Fibroblast of upper back skin (primary cell): ENCODE data around the gene CTBP2.
A peak's percentile ranks its signal among the peaks of the same experiment; 100 is the strongest.
"Not testable (repeated sequence)": the region's sequence is repeated elsewhere in the genome, so short reads cannot be mapped to it uniquely, and the experiment has no call there.

ENCODE experiments used
- DNase-seq: peaks from one replicate; pipeline ENCODE4 v3.0.0-alpha.2; 2013

The CTBP2 gene

DNA sequence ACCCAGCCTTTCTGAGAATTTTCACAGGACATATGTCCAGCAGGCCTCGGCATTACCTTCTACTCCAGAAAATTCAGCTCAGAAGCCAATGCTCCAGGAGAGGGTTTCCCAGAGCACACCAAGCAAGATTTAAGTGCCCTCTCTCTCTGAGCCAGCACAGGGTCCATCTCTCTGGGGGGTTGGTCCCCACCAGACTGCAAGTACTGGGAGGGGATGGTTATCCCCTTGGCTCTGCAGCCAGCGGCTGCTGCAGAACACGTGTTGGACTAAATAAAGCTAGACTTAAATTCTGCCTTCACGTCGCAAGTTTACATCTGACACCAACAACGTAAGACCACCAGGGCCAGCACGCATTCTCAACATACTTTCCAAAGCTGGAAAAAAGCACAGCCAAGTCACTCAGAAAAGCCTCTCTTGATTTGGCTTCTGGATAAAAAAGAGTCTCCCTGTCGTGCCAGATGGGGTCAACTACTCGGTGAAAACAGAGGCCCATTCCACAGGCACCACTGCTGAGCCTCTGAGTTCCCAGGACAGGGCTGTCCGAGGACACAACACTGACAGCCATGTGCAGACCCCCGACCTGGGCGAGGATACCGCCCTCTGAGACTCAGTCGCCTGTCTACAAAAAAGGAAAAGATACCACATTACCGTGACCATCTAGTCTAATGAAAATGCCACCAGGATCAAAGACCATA, 77.3 kb downstream of the CTBP2 start:
- DNase-seq, result peak; percentile 52

DNA sequence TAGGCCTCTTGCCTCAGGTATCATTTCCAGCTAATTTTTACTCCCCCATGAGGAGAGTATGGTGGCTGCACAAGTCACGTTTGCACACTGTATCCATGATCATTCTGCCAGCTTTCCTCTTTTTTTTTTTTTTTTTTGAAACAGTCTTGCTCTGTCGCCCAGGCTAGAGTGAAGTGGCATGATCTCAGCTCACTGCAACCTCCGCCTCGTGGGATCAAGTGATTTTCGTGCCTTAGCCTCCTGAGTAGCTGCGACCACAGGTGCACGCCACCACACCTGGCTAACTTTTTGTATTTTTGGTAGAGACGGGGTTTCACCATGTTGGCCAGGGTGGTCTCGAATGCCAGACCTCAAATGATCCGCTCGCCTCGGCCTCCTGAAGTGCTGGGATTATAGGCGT, 77.9 kb downstream of the CTBP2 start:
- not testable (repeated sequence) for DNase-seq

DNA sequence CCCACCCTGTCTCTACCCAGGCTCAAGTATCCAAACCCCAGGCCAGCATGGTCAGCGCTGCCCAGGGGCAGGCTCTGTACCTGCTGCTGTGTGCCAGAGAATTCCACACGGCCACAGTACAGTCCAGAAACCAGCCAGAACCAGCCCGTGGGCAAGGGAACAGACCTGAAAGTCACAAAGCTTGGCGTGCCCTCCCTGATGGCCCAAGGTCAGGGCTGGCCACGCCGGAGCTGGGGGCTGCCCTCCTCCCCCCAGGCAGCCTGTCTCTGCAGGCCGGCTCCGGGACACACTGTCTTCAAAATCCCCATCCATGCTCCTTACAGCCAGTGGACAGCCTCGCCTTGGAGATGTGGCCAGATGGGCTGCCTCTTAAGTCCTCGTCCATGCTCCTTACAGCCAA, 78.4 kb downstream of the CTBP2 start:
- no peak for DNase-seq

DNA sequence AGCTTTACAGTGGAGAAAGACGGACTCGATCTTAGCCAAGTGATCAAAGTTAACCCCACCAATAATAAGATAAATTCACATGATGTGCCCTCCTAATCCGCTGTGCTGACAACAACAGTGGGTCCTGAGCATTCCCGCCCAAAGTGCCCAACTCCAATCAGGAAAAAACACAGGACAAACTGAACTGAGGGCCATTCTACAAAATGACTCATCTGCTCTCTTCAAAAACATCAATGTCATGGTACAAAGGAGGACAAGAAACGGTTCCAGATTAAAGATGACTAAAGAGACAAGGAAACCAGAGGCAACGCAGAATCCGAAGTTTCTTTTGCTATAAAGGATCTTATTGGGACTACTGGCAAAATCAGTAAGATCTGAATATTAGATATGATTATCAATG, 79.4 kb downstream of the CTBP2 start:
- DNase-seq, result no peak

DNA sequence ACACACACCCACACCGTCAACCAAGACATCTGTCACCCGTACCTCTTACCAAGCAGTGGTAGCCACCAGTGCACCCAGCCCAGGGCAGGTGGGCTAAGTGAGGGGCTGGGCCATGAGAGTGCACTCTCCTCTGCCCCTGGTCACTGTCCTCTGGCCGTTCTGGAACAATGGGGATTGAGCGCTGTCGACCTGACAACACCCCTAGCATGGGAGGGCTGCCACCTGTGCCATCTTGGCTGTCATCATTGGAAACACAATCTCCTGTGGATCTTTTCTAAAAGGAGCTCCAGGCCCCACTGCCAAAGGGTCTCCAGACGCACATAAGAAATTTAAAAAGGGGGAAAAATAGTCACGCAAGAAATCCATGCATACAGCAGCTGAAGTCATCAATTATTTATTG, 80.1 kb downstream of the CTBP2 start:
- no peak for DNase-seq

DNA sequence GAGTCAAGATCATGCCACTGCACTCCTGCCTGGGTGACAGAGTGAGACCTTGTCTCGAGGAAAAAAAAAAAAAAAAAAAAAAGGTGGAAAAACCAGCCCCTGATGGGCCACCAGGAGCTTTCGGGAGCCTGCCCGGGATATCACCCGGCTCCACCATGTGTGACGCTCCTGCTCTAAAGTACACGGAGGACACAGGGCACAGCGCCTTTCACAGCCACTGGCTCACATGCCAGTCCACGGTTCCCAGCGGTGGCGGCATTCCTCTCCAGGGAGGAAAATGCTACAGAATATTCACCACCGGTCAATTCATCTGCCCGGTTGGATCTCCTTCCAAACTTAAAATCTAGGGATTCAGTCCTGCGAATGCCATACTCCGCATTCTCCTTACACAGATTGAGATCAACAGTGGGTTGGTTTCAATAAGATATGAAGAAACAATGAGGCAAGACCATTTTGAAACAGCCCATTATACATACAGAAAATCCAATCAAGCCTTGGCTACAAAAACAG, 81.2 kb downstream of the CTBP2 start:
- DNase-seq, result no peak

DNA sequence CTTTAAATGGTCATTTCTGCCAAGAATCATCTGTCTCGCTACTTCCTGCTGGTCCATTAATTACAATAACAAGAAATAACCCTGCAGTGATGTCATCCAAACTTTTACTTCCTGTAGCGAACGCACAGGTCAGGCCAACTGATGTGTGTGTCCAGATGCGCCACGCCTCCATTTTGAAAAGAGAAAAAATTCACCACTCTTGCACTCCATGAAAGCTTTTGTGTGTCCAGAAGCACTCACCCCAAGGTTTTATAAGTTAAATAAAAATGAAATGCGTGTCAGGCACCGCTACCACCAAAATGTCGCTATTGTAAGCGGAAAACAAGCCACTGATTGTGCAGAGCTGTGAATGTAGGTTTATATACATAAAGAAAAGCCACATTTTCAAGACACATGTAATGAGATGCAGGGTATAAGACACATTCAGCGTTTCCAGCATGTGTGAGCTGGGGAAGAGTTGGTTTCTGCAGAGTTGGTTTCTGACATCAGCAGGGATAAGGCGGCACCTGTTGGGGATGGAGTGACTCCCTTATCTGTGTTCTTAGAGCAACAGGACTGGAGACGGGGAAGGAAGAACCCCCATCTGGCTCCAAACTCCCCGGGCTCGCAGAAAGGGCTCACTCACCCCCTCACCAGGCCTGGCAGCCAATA, 83.3 kb downstream of the CTBP2 start:
- DNase-seq, result no peak

DNA sequence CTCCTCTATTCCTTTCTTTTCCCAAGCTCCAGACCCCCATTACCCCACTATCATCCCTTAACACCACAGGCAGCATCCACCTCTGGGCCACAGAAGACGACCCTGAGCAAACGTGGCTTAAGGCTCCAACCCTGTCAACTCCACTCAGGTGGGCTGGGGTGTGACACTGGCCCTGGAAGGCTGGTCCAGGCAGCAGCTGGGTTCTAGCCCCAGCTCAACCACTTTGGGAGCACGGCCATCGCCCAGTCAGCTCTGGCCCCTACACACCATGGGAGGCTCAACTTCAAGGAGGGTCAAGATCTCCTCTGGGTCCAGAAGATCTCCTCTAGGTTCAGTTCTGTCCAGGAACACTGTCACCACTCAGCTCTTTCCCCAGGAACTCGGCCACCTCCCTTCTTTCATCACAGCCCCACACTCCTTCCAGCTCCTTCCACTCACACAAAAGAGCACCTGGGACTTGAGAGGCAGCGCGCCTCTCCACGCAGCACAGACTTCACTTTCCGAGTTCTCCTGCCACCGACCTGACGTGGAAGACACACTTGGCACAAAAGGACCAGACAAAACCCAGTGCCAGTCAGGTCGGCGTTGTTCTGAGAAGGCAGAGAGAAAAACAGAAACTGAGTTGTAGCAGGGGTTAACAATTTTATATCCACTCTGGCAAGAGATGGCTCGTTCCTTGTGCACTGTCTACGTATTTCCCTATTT, 84.1 kb downstream of the CTBP2 start:
- DNase-seq, result no peak

DNA sequence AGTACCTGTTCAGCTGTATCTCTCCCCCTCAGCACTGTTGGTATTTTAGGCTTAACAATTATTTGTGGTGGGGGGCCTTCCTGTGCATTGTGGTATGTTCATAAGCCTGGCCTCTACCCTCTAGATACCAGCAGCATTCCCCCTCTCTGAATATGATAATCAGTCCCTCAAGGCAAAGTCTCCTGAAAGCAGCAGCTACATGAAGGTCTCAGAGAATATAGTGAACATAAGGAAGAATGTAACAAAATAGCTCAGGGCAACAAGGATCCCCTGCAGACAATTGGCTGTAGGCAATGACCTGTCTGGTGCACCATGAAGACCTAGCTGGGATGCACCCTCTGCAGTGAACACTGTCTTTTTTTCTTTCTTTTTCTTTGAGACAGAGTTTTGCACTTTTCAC, 86.4 kb downstream of the CTBP2 start:
- no peak for DNase-seq

DNA sequence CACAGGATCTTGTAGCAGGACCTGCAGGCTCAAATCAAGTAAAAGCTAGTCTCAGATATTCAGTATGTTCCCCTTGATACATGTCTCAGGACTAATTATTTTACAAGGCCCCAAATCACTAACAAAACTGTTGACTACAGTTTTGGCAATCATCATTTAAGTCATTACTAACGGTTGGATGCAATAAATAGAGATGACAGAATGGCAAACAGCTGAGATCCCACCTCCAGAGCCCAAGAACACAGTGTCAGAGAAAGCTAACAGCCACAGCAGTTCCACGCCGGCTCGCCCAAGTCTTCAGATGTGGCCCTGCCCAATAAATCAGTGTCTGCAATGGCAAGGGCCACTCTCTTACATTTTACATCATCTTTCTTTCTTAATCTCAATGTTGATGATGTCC, 87.6 kb downstream of the CTBP2 start:
- no peak for DNase-seq

DNA sequence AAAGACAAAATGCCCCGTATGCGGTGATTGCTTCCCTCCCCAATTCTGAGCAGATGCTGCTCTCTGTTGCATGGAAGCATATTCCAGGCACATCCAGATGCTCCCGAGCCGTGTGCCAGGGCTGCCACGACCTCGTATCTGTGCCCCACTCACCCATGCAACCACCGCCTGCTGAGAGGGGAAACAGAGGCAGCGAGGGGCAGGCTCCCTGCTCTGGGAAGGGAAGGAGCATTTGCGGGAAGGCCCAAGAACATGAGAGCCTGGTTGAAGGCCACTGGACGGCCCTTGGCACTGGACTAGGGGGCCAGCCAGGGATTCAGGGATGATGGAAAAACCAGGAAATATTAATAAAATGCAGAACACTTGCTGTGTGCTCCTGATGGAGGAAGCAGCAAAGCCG, 89.4 kb downstream of the CTBP2 start:
- DNase-seq, result no peak

DNA sequence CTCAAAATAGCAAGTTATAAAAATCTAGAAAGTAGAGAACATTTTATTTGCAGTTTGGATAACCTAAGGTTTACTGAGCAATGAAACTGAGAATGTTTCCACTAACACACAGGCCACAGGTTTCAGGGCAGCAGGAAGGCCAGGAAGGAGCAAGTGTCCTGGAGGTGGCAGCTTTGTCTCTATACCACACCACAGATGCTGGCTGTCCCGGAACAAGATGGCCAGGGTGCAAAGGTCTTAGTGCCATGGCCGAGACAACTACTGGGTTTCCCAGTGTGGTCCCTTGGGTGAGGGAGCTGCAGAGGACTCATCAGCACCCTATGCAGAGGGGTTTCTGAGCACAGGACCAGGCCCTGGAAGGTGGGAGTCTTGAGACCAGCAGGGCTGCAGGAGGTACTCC, 92.0 kb downstream of the CTBP2 start:
- no peak for DNase-seq

DNA sequence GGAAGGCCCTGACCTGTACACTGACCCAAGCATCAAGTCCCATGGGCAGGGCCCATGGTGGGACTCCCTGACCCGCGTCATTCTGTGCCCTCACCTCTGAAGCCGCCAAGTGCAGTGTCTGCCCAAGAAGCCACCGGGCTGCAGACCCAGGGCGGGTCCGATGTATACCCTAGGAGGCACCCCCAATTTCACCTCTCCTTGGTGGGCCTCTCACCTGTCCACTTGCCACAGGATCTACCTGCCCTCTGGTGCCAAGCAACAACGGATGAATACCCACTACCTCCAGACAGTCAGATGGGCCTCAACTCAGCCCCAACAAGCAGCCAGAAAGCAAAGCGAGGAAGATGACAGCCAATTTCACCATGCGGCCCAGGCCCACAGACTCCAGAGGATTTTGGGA, 92.6 kb downstream of the CTBP2 start:
- no peak for DNase-seq

DNA sequence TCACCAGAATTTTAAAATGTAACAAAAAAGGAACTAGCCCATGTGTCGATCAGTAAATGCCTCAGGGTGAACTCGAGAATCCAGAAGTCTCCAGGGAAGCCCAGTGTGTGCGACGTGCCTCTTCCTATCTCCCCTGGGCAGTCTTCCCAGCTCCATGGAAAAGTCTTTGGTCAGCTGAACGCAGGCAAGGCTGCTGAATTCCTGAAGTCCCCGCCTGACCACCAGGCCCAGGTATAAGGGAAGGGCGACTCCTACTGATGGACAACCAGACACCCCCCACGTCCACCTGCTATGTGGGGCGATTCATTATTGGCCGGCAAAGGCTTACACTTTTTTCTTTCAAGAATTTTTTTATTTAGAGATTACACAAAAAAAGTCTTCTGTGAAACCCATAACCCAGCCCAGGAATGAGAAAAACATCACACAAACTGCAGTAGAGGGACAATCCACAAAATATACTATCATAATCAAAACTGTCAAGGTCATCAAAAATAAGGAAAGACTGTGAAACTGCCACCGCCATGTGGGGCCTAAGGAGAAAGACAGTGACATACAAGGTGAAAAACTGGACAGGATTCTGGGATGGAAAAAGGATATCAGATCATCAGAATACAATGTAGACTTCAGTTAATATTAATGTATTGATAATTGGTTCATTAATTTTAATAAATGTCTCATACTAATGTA, 93.5 kb downstream of the CTBP2 start:
- DNase-seq, result no peak

DNA sequence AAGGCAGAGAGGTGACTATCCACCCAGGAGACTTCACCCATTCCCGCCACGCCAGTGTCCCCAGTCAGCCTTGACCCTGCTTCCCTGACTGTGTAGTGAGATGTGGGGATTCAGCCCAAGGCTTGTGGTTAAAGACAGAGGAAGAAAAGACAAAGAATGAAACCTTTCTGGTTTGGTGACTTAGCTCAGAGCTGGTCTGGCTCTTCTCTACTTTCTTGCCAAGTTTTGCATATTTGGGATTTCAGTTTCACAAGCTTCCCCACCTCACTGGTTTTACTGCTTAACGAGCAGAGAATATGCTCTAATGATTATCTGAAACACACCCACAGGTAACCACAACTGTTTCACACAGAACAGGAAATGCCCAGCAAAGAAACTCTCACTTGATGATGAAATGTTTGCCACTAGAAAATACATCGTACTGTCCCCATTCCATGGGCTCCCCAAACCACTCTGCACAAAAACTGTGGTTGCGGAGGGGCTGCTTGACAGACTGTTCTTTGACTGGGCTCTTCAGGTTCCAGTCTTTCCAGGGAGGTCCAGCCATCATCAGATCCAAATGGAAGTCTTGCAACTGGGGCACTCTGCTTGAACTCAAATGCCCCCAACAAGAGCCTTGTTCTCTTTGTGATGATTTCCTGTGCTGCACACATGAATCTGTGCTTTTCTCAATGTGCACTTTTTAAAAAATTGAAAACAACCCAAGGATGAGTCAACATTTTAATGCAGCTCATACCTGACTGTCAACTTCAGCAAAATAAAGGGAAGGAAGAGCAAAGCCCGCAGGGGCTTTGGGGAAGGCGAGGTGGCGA, 95.5 kb downstream of the CTBP2 start:
- peak; percentile 84 for DNase-seq

DNA sequence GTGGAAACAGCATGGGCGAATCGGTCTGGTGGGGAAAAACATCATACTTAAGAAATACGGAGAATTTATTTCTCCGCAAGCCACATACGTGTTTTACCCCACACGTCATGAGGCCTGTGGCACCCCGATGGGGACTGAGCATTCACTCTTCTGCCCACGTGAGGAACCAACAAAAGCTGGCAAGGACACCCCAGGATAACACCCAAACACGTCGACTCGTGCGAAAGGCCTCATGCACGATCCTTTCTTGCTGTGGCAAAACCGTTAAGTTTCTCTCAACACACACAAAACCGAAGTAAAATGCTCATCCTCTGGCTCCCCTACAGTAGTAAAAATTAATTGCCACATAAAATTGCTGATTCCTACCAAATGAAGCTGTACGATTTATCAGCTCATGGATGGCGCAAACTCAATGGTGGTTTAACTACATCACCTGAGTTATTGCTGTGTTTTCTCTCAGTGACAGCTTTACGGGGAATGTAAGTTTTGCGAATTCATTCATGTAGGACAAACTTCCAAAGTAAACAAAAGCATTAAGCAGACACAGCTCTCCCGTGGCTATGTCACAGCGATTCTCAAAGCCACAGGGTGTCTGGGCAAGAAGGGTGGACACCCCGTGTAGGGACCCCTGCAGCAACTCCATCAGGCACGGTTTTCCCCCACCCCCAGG, 97.0 kb downstream of the CTBP2 start:
- DNase-seq, result no peak

DNA sequence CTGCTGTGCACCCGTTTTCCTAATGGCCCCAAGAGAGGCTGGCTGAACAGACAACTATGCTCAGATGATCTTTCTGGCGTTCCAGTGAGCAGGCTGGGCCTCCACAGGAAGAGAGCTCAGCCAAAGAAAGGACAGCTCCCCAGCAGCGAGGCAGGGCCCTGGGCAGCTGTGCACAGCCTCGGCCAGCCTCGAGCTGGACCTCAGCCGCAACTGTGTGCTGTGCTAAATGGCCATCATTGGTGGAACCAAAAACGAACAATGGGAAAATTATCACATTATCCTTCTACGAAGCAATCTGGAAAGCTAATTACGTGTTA, 97.5 kb downstream of the CTBP2 start:
- peak; percentile 42 for DNase-seq

DNA sequence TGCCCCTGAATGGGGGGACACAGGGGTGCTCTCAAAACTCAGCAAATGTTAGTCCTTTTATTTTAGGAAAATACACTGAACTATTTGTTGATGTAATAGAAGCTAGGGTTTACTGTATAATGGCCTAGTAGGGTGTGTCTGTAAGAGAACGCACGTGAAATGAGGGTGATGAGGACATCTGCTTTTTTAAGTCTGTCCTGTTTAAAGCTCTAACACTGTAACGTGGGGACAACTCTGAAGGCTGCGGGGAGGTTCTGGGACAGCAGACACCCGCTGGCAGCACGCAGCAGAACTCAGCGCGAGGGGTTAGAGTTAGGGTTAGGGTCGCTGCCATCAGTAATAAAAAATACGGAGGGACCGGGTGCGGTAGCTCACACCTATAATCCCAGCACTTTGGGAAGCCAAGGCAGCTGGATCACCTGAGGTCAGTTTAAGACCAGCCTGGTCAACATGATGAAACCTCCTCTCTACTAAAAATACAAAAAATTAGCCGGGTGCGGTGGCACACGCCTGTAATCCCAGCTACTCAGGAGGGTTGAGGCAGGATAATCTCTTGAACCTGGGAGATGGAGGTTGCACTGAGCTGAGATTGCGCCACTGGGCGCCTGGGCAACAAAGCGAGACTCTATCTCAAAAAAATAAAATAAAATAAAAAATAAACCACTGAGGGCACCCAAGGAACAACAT, 98.0 kb downstream of the CTBP2 start:
- no peak for DNase-seq

DNA sequence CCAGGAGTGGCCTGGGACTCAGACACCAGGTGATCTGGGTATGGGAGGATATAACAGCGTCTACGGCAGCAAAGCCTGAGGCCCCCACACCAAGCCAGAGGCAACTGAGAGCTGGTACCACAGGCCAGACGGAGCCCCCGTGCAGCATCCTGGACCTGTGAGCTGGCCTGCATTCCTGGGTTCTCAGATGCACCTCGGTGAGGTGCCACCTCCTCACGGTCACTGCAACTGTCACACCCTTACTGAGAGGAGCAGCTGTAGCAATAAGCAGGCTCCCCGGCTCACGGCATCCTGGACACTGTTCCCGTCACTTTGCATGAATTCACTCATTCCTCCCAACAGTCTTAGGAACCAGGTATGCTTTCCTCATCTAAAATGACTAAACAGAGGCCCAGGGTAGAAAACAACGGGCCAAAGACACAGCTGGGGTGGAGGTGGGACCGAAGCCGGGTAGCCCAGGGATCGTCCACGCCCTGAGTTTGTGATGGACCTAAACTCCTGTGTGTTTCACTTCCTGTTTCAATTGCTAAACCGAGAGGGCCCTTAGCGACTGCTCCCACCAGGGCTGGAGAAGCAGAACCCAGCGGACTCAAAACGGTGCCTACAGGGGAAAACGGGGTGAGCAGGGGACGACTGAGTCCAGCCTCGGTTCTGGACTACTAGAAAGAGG, 98.7 kb downstream of the CTBP2 start:
- no peak for DNase-seq

DNA sequence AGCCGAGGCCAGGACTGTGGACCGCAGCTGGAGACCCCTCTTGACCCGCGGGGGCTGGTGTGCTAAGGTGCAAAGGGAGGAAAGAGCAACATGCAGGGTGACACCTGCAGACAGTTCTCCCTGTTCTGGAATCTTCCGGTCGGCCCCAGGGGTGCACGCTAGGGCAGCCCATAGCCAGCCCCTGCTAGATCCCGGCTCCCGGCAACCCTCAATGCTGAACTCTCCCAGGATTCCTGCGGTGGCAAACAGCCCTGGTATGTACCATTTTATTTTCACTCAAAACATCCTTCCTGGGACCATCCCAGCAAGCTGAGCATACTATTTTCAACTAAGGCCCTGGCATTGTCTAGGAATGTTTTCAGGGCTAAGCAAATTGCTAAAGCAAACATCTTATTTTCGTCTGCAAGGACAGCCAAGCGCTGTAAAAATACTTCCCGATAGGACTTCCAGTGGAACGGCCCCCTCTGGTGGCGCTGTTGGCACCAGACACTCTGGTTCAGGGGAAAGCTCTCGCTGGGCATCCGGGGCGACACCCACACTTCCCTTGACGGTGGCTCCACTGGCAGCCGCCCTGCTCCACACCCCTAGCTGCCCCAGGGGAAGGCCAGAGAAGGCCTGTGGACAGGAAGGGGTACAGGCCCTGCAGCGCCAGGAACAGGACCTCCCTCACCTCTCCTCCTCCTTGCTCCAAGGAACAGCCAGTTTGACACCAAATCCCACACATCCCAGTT, 99.4 kb downstream of the CTBP2 start:
- DNase-seq, result peak; percentile 83
